Right lobe of liver (tissue), 6 donors: Measurements from ENCODE around the gene ESX1. TPM values are rescaled to one million over a fixed set of nuclear protein-coding genes. Genes with fewer than 3 reads are reported as not detected.

ENCODE experiments used
- ATAC-seq, 4 donors: fragments of 200-7000 bp; cut with Tn5 transposase; one replicate each; pipeline ENCODE4 v1.9.1; 2020; ENCODE audit warnings: mild to moderate bottlenecking in 4 of 4, moderate library complexity in 4 of 4
- DNase-seq, 3 donors: peaks; one replicate each; pipeline ENCODE4 v3.0.0-alpha.2; 2020
- H3K27ac ChIP-seq, 3 donors: fragments of 200-600 bp; one replicate each; pipeline ENCODE4 v1.8.0; 2022
- H3K27me3 ChIP-seq, 2 donors: fragments of 200-600 bp; one replicate each; pipeline ENCODE4 v1.8.0; 2022
- H3K36me3 ChIP-seq, 4 donors: fragments of 200-600 bp; sonication (generic) in 1 of 4; one replicate each; pipeline versions ENCODE4 v1.5.1 to v1.8.0; 2017 to 2022; ENCODE audit warnings: control low read depth in 1 of 4
- H3K4me1 ChIP-seq, 4 donors: fragments of 200-600 bp; sonication (generic) in 1 of 4; one replicate each; pipeline versions ENCODE4 v1.5.1 to v1.8.0; 2017 to 2022; ENCODE audit warnings: control low read depth in 1 of 4
- H3K4me3 ChIP-seq, 3 donors: fragments of 200-600 bp; one replicate each; pipeline ENCODE4 v1.8.0; 2022
- H3K9me3 ChIP-seq, 4 donors: fragments of 200-600 bp; sonication (generic) in 1 of 4; one replicate each; pipeline versions ENCODE4 v1.5.1 to v1.8.0; 2017 to 2022; ENCODE audit warnings: control low read depth in 1 of 4
- CTCF ChIP-seq, 4 donors: fragments of 200-600 bp in 3 of 4; fragments of 450-650 bp in 1 of 4; IDR thresholded peaks; one replicate each; pipeline versions ENCODE4 v1.5.1 to v1.8.0; 2016 to 2022; ENCODE audit warnings: antibody characterized with exemption in 4 of 4, mild to moderate bottlenecking in 2 of 4
- POLR2A ChIP-seq: fragments of 450-650 bp; IDR thresholded peaks from one replicate; pipeline ENCODE4 v1.6.1; 2017; ENCODE audit warnings: antibody characterized with exemption, mild to moderate bottlenecking
- WGBS: methylation state at CpG from one replicate; pipeline ENCODE4 v1.1.6; 2018; ENCODE audit warnings: low coverage, low lambda C conversion rate; ENCODE audit not compliant: insufficient coverage; ENCODE audit errors: missing lambda C conversion rate; 5-methylcytosine and 5-hydroxymethylcytosine counted together
- intact Hi-C, 2 donors: fragments of 100-400 bp; cut with DNase I; formaldehyde crosslinking; loops; one replicate each; pipeline versions ENCODE4 v1.11.2 to v1.14.1; 2022
- long read RNA-seq: library from polyadenylated mRNA; unstranded; transcript quantifications from one replicate; pipeline ENCODE4 v2.0.0, GENCODE V29; 2019
- total RNA-seq, 6 experiments: library from RNA; depleted of rRNA in 2 of 6; stranded (reverse); fragments of >200 nt in 2 of 6; fragmentation: NEBNext Ultra II Directional in 3 of 6; extraction: Animal tissue kit (Norgen Biotek cat#: 25700) in 3 of 6; gene quantifications; one replicate each; pipeline versions ENCODE4 v1.1.0 to v1.2.4, GENCODE V29; 2016 to 2023
- donor health status: DM: no; HTN: yes; CAD: no.
- donor health status: DM: no; HTN: no; CAD: no.
- donor health status: DM: no; HTN: no; CAD: no.
- donor health status: DM: no; HTN: yes; CAD: no.
- donor health status: DM: no; HTN: yes; CAD: no.

ESX1 gene
- total RNA-seq = not detected
- long read RNA-seq = 0 reads

- intact Hi-C loops = no loop called here
- Histone ChIP-seq H3K4me3 (no peak within 1 kb of the TSS), H3K27ac (no peak within 1 kb of the TSS), H3K4me1 (no peaks in the 10 kb centered on the region), H3K9me3 (no peaks in the 10 kb centered on the region), H3K27me3 (peaks cover 12 to 40% of the 10 kb centered on the region in 2 donors), H3K36me3 (no peaks in the 10 kb centered on the region)
- DNase-seq = no peak
- TF ChIP-seq POLR2A = no peak
- TF ChIP-seq CTCF (IDR thresholded peaks at IDR 0.05) = no peak
- 20% methylated on average over 5 of the region's 56 CpGs for WGBS
- no peak for ATAC-seq
These were observed at the start of gene ESX1 for GRCh38 chrX:104254442-104255115. TSS of gene ESX1 (minus strand) at chrX:104254933. CDS start at chrX:104254849, 84 bp downstream.

- no peaks in the 10 kb centered on the region for H3K9me3 ChIP-seq
- no peak overlapping the region for H3K4me3 ChIP-seq
- WGBS = 64% methylated on average over 1 of the region's 1 CpG
- intact Hi-C loops = no loop called here
- H3K4me1 ChIP-seq = no peaks in the 10 kb centered on the region
- no peak overlapping the region for H3K27ac ChIP-seq
- TF ChIP-seq POLR2A (no peak), CTCF (IDR thresholded peaks at IDR 0.05) (no peak)
- ATAC-seq = no peak
- no peak for DNase-seq
- no peaks in the 10 kb centered on the region for H3K36me3 ChIP-seq
- no peaks in the 10 kb centered on the region for H3K27me3 ChIP-seq
These were observed 40.9 kb upstream of the ESX1 start for GRCh38 chrX:104295636-104296035.

GRCh38 chrX:104288961-104289360, 34.2 kb upstream of the ESX1 start:
- DNase-seq = no peak
- WGBS = 36% methylated on average over 4 of the region's 4 CpGs
- peaks cover 0 to 3% of the 10 kb centered on the region in 2 donors for H3K27me3 ChIP-seq
- no peaks in the 10 kb centered on the region for H3K4me1 ChIP-seq
- no peak for ATAC-seq
- H3K4me3 ChIP-seq = no peak overlapping the region
- H3K27ac ChIP-seq = no peak overlapping the region
- intact Hi-C loops = no loop called here
- H3K36me3 ChIP-seq = no peaks in the 10 kb centered on the region
- no peak for TF ChIP-seq POLR2A
- no peak for TF ChIP-seq CTCF (IDR thresholded peaks at IDR 0.05)
- no peaks in the 10 kb centered on the region for H3K9me3 ChIP-seq

- intact Hi-C loops = no loop called here
- DNase-seq = no peak
- no peaks in the 10 kb centered on the region for H3K4me1 ChIP-seq
- H3K9me3 ChIP-seq = no peaks in the 10 kb centered on the region
- H3K27me3 ChIP-seq = peaks cover 0 to 3% of the 10 kb centered on the region in 2 donors
- H3K4me3 ChIP-seq = no peak overlapping the region
- WGBS = 15% methylated on average over 5 of the region's 5 CpGs
- ATAC-seq = no peak
- no peaks in the 10 kb centered on the region for H3K36me3 ChIP-seq
- H3K27ac ChIP-seq = no peak overlapping the region
- TF ChIP-seq CTCF (IDR thresholded peaks at IDR 0.05) (no peak), POLR2A (no peak)
These were observed 33.5 kb upstream of the ESX1 start for GRCh38 chrX:104288269-104288668.
